HEK293 (cell line): ENCODE results near the gene SETDB2.

ENCODE experiments used
- CTCF ChIA-PET: fragments of 350-600 bp; formaldehyde crosslinking; extraction: SDS; loops from one replicate; lab custom pipeline; 2021; ENCODE audit warnings: antibody characterized with exemption; lab: Yijun Ruan, JAX
- POLR2A ChIA-PET: fragments of 300-600 bp; formaldehyde crosslinking; extraction: SDS; loops from one replicate; lab custom pipeline; 2020; ENCODE audit warnings: antibody characterized with exemption, inconsistent platforms; lab: Yijun Ruan, JAX
- H3K27ac ChIP-seq: fragments of 200-500 bp; sonication (Bioruptor generic); 2 replicates; pipeline ENCODE4 v1.5.1; 2014; ENCODE audit warnings: low read depth, low read length, control low read depth, inconsistent platforms; ENCODE audit errors: extremely low read depth
- H3K36me3 ChIP-seq, 2 experiments: fragments of 200-500 bp in 1 of 2; sonication (Bioruptor generic) in 1 of 2; 1 replicate in 1 of 2; 2 replicates in 1 of 2; pipeline ENCODE4 v1.5.1; 2014 to 2017; ENCODE audit warnings: inconsistent platforms in 2 of 2, low read length in 2 of 2; ENCODE audit not compliant: control insufficient read depth in 2 of 2, insufficient read depth in 1 of 2
- H3K4me1 ChIP-seq: fragments of 200-500 bp; sonication (Bioruptor generic); 2 replicates; pipeline ENCODE4 v1.5.1; 2014; ENCODE audit warnings: mild to moderate bottlenecking, low read length, inconsistent platforms; ENCODE audit not compliant: control insufficient read depth, insufficient read depth
- H3K4me3 ChIP-seq: 2 replicates; pipeline ENCODE4 v1.5.1; 2011; ENCODE audit warnings: low read depth, mild to moderate bottlenecking, control low read depth, low read length, moderate library complexity
- H3K9me3 ChIP-seq: fragments of 200-500 bp; sonication (Bioruptor generic); 2 replicates; pipeline ENCODE4 v1.5.1; 2014; ENCODE audit warnings: low read depth, low read length, inconsistent platforms; ENCODE audit not compliant: control insufficient read depth, insufficient read depth
- CTCF ChIP-seq: fragments of 450-650 bp; formaldehyde crosslinking; IDR thresholded peaks from 2 replicates; pipeline ENCODE4 v1.5.1; 2016; ENCODE audit warnings: missing biosample characterization, missing genetic modification characterization
- EGR2 ChIP-seq: fragments of 450-650 bp; formaldehyde crosslinking; IDR thresholded peaks from 2 replicates; pipeline ENCODE4 v1.5.1; 2016; ENCODE audit warnings: low read depth, missing biosample characterization, missing genetic modification characterization
- KLF16 ChIP-seq: fragments of 450-650 bp; formaldehyde crosslinking; IDR thresholded peaks from 2 replicates; pipeline ENCODE4 v1.5.1; 2017; ENCODE audit warnings: missing biosample characterization, missing genetic modification characterization
- KLF7 ChIP-seq: fragments of 450-650 bp; formaldehyde crosslinking; IDR thresholded peaks from 2 replicates; pipeline ENCODE4 v1.5.1; 2016; ENCODE audit warnings: missing biosample characterization, missing genetic modification characterization, borderline replicate concordance
- KLF9 ChIP-seq: fragments of 450-650 bp; formaldehyde crosslinking; IDR thresholded peaks from 2 replicates; pipeline ENCODE4 v1.5.1; 2016; ENCODE audit warnings: missing biosample characterization, missing genetic modification characterization, low read depth
- REPIN1 ChIP-seq: fragments of 450-650 bp; formaldehyde crosslinking; IDR thresholded peaks from 2 replicates; pipeline ENCODE4 v1.5.1; 2017; ENCODE audit warnings: missing biosample characterization, missing genetic modification characterization, low read depth
- ZBTB11 ChIP-seq: fragments of 450-650 bp; formaldehyde crosslinking; conservative IDR thresholded peaks from 2 replicates; pipeline ENCODE4 v1.5.1; 2016; ENCODE audit warnings: low read depth, missing biosample characterization, missing genetic modification characterization
- ZBTB49 ChIP-seq: fragments of 450-650 bp; formaldehyde crosslinking; IDR thresholded peaks from 2 replicates; pipeline ENCODE4 v1.5.1; 2016; ENCODE audit warnings: missing biosample characterization, missing genetic modification characterization, low read depth
- ZFP3 ChIP-seq: fragments of 450-650 bp; formaldehyde crosslinking; IDR thresholded peaks from 2 replicates; pipeline ENCODE4 v1.5.1; 2016; ENCODE audit warnings: low read depth, missing biosample characterization, missing genetic modification characterization
- ZNF140 ChIP-seq: fragments of 450-650 bp; formaldehyde crosslinking; IDR thresholded peaks from 2 replicates; pipeline ENCODE4 v1.5.1; 2016; ENCODE audit warnings: missing biosample characterization, missing genetic modification characterization
- ZNF146 ChIP-seq: fragments of 450-650 bp; formaldehyde crosslinking; IDR thresholded peaks from 2 replicates; pipeline ENCODE4 v1.5.1; 2016; ENCODE audit warnings: missing biosample characterization, missing genetic modification characterization
- ZNF16 ChIP-seq: fragments of 450-650 bp; formaldehyde crosslinking; IDR thresholded peaks from 2 replicates; pipeline ENCODE4 v1.5.1; 2016; ENCODE audit warnings: low read depth, missing biosample characterization, missing genetic modification characterization
- ZNF174 ChIP-seq: fragments of 450-650 bp; formaldehyde crosslinking; IDR thresholded peaks from 2 replicates; pipeline ENCODE4 v1.5.0; 2017; ENCODE audit warnings: missing biosample characterization, mild to moderate bottlenecking, missing genetic modification characterization
- ZNF175 ChIP-seq: fragments of 450-650 bp; formaldehyde crosslinking; IDR thresholded peaks from 2 replicates; pipeline ENCODE4 v1.5.1; 2016; ENCODE audit warnings: missing biosample characterization, missing genetic modification characterization
- ZNF423 ChIP-seq: fragments of 450-650 bp; formaldehyde crosslinking; IDR thresholded peaks from 2 replicates; pipeline ENCODE4 v1.5.1; 2016; ENCODE audit warnings: missing biosample characterization, missing genetic modification characterization
- ZNF510 ChIP-seq: fragments of 450-650 bp; formaldehyde crosslinking; IDR thresholded peaks from 2 replicates; pipeline ENCODE4 v1.5.1; 2018; ENCODE audit warnings: mild to moderate bottlenecking, missing genetic modification characterization, missing biosample characterization; ENCODE audit not compliant: insufficient replicate concordance
- ZNF521 ChIP-seq: fragments of 450-650 bp; formaldehyde crosslinking; IDR thresholded peaks from 2 replicates; pipeline ENCODE4 v1.5.1; 2017; ENCODE audit warnings: missing biosample characterization, mild to moderate bottlenecking, missing genetic modification characterization
- ZNF561 ChIP-seq: fragments of 450-650 bp; IDR thresholded peaks from 2 replicates; pipeline ENCODE4 v1.5.1; 2018; ENCODE audit warnings: missing biosample characterization, missing genetic modification characterization, borderline replicate concordance
- ZNF626 ChIP-seq: fragments of 450-650 bp; sonication (Bioruptor Pico); formaldehyde crosslinking; IDR thresholded peaks from 2 replicates; pipeline ENCODE4 v1.5.1; 2018; ENCODE audit warnings: missing biosample characterization, missing genetic modification characterization, inconsistent platforms
- ZNF645 ChIP-seq: fragments of 450-650 bp; formaldehyde crosslinking; IDR thresholded peaks from 2 replicates; pipeline ENCODE4; 2016; ENCODE audit warnings: missing biosample characterization, missing genetic modification characterization
- ZNF654 ChIP-seq: fragments of 450-650 bp; formaldehyde crosslinking; IDR thresholded peaks from 2 replicates; pipeline ENCODE4 v1.5.1; 2016; ENCODE audit warnings: low read depth, missing biosample characterization, missing genetic modification characterization
- ZNF658 ChIP-seq: fragments of 450-650 bp; formaldehyde crosslinking; IDR thresholded peaks from 2 replicates; pipeline ENCODE4; 2016; ENCODE audit warnings: missing biosample characterization, missing genetic modification characterization
- ZNF777 ChIP-seq: fragments of 450-650 bp; formaldehyde crosslinking; IDR thresholded peaks from 2 replicates; pipeline ENCODE4 v1.5.1; 2017; ENCODE audit warnings: missing biosample characterization, missing genetic modification characterization, borderline replicate concordance
- ZNF830 ChIP-seq: fragments of 450-650 bp; IDR thresholded peaks from 2 replicates; pipeline ENCODE4 v1.5.0; 2018; ENCODE audit warnings: missing biosample characterization, missing genetic modification characterization, low read depth, mild to moderate bottlenecking, moderate library complexity
- ZNF837 ChIP-seq: fragments of 450-650 bp; formaldehyde crosslinking; IDR thresholded peaks from 2 replicates; pipeline ENCODE4 v1.5.1; 2016; ENCODE audit warnings: missing biosample characterization, missing genetic modification characterization

SETDB2 gene

GRCh38 chr13:49524740-49525501 lies 80.8 kb downstream of the SETDB2 start:
- ChIA-PET POLR2A (no interaction called here), CTCF (interaction anchor here (0.7 kb wide), 2 partner anchors 22 to 748 kb away, joined by 3 read pairs; no protein-coding TSS in a partner anchor)
- no peaks in the 10 kb centered on the region for H3K9me3 ChIP-seq
- no peak overlapping the region for H3K4me3 ChIP-seq
- TF ChIP-seq ZNF658 (tag by site-specific recombination) = no peak
- TF ChIP-seq KLF7 (tag by site-specific recombination) = no peak
- no peak for TF ChIP-seq ZNF837 (tag by site-specific recombination)
- no peak for TF ChIP-seq ZNF521 (tag by site-specific recombination)
- TF ChIP-seq ZNF645 = no peak
- no peak for TF ChIP-seq ZBTB49 (tag by site-specific recombination)
- TF ChIP-seq ZNF626 = no peak
- no peak for TF ChIP-seq KLF16 (tag by site-specific recombination)
- no peak for TF ChIP-seq ZNF423 (tag by site-specific recombination)
- no peak for TF ChIP-seq ZNF174 (tag by site-specific recombination)
- no peak for TF ChIP-seq ZNF830 (tag by site-specific recombination)
- TF ChIP-seq ZNF654 (tag by site-specific recombination) = no peak
- no peak for TF ChIP-seq ZNF146 (tag by site-specific recombination)
- TF ChIP-seq ZBTB11 = no peak
- TF ChIP-seq REPIN1 = no peak
- TF ChIP-seq ZNF510 = no peak
- no peak for TF ChIP-seq ZFP3 (tag by site-specific recombination)
- H3K4me1 ChIP-seq = peaks cover 2% of the 10 kb centered on the region; the same call in 1 of the 2 replicates
- peaks cover 0 to 5% of the 10 kb centered on the region in 2 experiments; a peak in 2 of 3 replicates for H3K36me3 ChIP-seq
- H3K27ac ChIP-seq = no peak overlapping the region

- H3K4me1 ChIP-seq = no peaks in the 10 kb centered on the region
- POLR2A ChIA-PET = no interaction called here
- H3K4me3 ChIP-seq = no peak overlapping the region
- H3K36me3 ChIP-seq = peaks cover 0 to 5% of the 10 kb centered on the region in 2 experiments; a peak in 1 of 3 replicates
- H3K27ac ChIP-seq = no peak overlapping the region
- CTCF ChIA-PET = no interaction called here
- H3K9me3 ChIP-seq = no peaks in the 10 kb centered on the region
- TF ChIP-seq ZNF561 (tag by site-specific recombination) (no peak), EGR2 (tag by site-specific recombination) (no peak), KLF9 (tag by site-specific recombination) (no peak), ZNF16 (tag by site-specific recombination) (no peak), ZNF175 (tag by site-specific recombination) (no peak), ZNF830 (tag by site-specific recombination) (no peak), ZNF658 (tag by site-specific recombination) (no peak), ZNF140 (tag by site-specific recombination) (no peak), ZNF777 (tag by site-specific recombination) (no peak), CTCF (tag by site-specific recombination) (no peak)
Observed at GRCh38 chr13:49527123-49527522, 83.0 kb downstream of the SETDB2 start.
